Subcutaneous adipose tissue (tissue), 4 donors: Measurements from ENCODE around the gene ARHGAP32. TPM values are rescaled to one million over a fixed set of nuclear protein-coding genes. Genes with fewer than 3 reads are reported as not detected.

Source experiments
- CTCF ChIP-seq: fragments of 450-650 bp; IDR thresholded peaks from one replicate; pipeline ENCODE4 v1.5.1; 2016; ENCODE audit warnings: low read depth, mild to moderate bottlenecking, control low read depth, antibody characterized with exemption, moderate library complexity
- total RNA-seq, 4 donors: library from RNA; depleted of rRNA; stranded (reverse); fragments of >200 nt; gene quantifications; one replicate each; pipeline ENCODE4 v1.1.0, GENCODE V29; 2016

The ARHGAP32 gene
- total RNA-seq, 4 donors from 2014 or later: 10.9 to 19.6 (median 16.0) TPM

- TF ChIP-seq CTCF: no peak
Measured at GRCh38 chr11:129102225-129102624, 89.9 kb downstream of the ARHGAP32 start.

GRCh38 chr11:129093283-129093682 is 98.8 kb downstream of the ARHGAP32 start:
- TF ChIP-seq CTCF: no peak

- no peak for TF ChIP-seq CTCF
Measured at GRCh38 chr11:129090056-129090455, 102.1 kb downstream of the ARHGAP32 start.

GRCh38 chr11:129089279-129089678 is 102.8 kb downstream of the ARHGAP32 start:
- no peak for TF ChIP-seq CTCF

GRCh38 chr11:129086976-129087375 is 105.1 kb downstream of the ARHGAP32 start:
- no peak for TF ChIP-seq CTCF

- TF ChIP-seq CTCF: no peak
Measured at GRCh38 chr11:129077191-129077590, 114.9 kb downstream of the ARHGAP32 start.

GRCh38 chr11:129075757-129076156 is 116.4 kb downstream of the ARHGAP32 start:
- no peak for TF ChIP-seq CTCF
